IMR-90 (cell line): ENCODE data around the gene C3orf33. TPM values are rescaled to one million over a fixed set of nuclear protein-coding genes. Genes with fewer than 3 reads are reported as not detected.

ENCODE experiments used
- ATAC-seq: fragments of 200-7000 bp; cut with Tn5 transposase; 2 replicates; pipeline ENCODE4 v1.9.1; 2020; ENCODE audit warnings: low read depth, mild to moderate bottlenecking, moderate library complexity
- Bru-seq: library from RNA; stranded (reverse); fragments of 400-500 nt; gene quantifications from one replicate; lab custom pipeline; 2021; lab: Mats Ljungman, UMichigan
- BruChase-seq, 2 experiments: library from RNA; stranded (reverse); fragments of 400-500 nt; gene quantifications; one replicate each; lab custom pipeline; 2021; lab: Mats Ljungman, UMichigan
- BruUV-seq: library from RNA; stranded (reverse); fragments of 400-500 nt; replicated peaks from 2 replicates; lab custom pipeline; 2021; lab: Mats Ljungman, UMichigan
- CTCF ChIA-PET: fragments of 300-600 bp; formaldehyde crosslinking; extraction: SDS; loops from one replicate; lab custom pipeline; 2021; ENCODE audit warnings: antibody characterized with exemption; lab: Yijun Ruan, JAX
- POLR2A ChIA-PET: fragments of 300-600 bp; sonication (Branson Sonifier 250); formaldehyde crosslinking; loops from one replicate; lab custom pipeline; 2022; ENCODE audit warnings: antibody characterized with exemption; ENCODE audit not compliant: unreplicated experiment; lab: Charles Lee
- DNase-seq: peaks from one replicate; pipeline ENCODE4 v3.0.0; 2013
- H2AFZ ChIP-seq: replicated peaks from 2 replicates; pipeline ENCODE3; 2013; ENCODE audit warnings: low read length, mild to moderate bottlenecking; ENCODE audit not compliant: poor library complexity
- H2AK5ac ChIP-seq: 2 replicates; pipeline ENCODE4 v1.6.1; 2013; ENCODE audit warnings: low read depth, low read length, inconsistent platforms
- H2AK9ac ChIP-seq: replicated peaks from 2 replicates; pipeline ENCODE3; 2013; ENCODE audit warnings: mild to moderate bottlenecking, low read depth, low read length, moderate library complexity; ENCODE audit not compliant: poor library complexity
- H2BK120ac ChIP-seq: 2 replicates; pipeline ENCODE4 v1.6.1; 2013; ENCODE audit warnings: low read depth, low read length, inconsistent platforms
- H2BK15ac ChIP-seq: 3 replicates; pipeline ENCODE4 v1.6.1; 2013; ENCODE audit warnings: low read depth, low read length, inconsistent platforms
- H2BK20ac ChIP-seq: 2 replicates; pipeline ENCODE4 v1.6.1; 2013; ENCODE audit warnings: low read depth, mild to moderate bottlenecking, inconsistent platforms, low read length, moderate library complexity
- H2BK5ac ChIP-seq: 2 replicates; pipeline ENCODE4 v1.6.1; 2013; ENCODE audit warnings: mild to moderate bottlenecking, low read depth, low read length, inconsistent platforms; ENCODE audit not compliant: poor library complexity, severe bottlenecking
- H3K14ac ChIP-seq: replicated peaks from 2 replicates; pipeline ENCODE4 v1.6.1; 2013; ENCODE audit warnings: low read depth, low read length, inconsistent platforms
- H3K18ac ChIP-seq: 2 replicates; pipeline ENCODE4 v1.6.1; 2013; ENCODE audit warnings: low read depth, low read length, control low read depth
- H3K23ac ChIP-seq: 2 replicates; pipeline ENCODE4 v1.6.1; 2013; ENCODE audit warnings: low read depth, low read length, inconsistent platforms
- H3K27ac ChIP-seq: 2 replicates; pipeline ENCODE4 v1.5.1; 2013; ENCODE audit warnings: mild to moderate bottlenecking, control low read depth, low read length; ENCODE audit not compliant: insufficient read depth
- H3K27me3 ChIP-seq: 2 replicates; pipeline ENCODE4 v1.6.1; 2013; ENCODE audit warnings: low read length; ENCODE audit not compliant: control insufficient read depth, insufficient read depth
- H3K36me3 ChIP-seq: 2 replicates; pipeline ENCODE4 v1.6.1; 2013; ENCODE audit warnings: low read length, mixed read lengths; ENCODE audit not compliant: control insufficient read depth, insufficient read depth
- H3K4ac ChIP-seq: 2 replicates; pipeline ENCODE4 v1.6.1; 2013; ENCODE audit warnings: low read depth, low read length, inconsistent platforms
- H3K4me1 ChIP-seq: 2 replicates; pipeline ENCODE4 v1.6.1; 2013; ENCODE audit warnings: low read length, mixed read lengths; ENCODE audit not compliant: control insufficient read depth, insufficient read depth
- H3K4me2 ChIP-seq: 2 replicates; pipeline ENCODE4 v1.6.1; 2013; ENCODE audit warnings: low read depth, mild to moderate bottlenecking, control low read depth, low read length, moderate library complexity
- H3K4me3 ChIP-seq: 2 replicates; pipeline ENCODE4 v1.5.1; 2013; ENCODE audit warnings: low read depth, mild to moderate bottlenecking, control low read depth, low read length, moderate library complexity; ENCODE audit not compliant: insufficient read depth
- H3K56ac ChIP-seq: 2 replicates; pipeline ENCODE4 v1.6.1; 2013; ENCODE audit warnings: low read length, inconsistent platforms; ENCODE audit not compliant: insufficient read depth; ENCODE audit errors: extremely low read depth
- H3K79me1 ChIP-seq, 2 experiments: 2 replicates each; pipeline ENCODE4 v1.6.1; 2013; ENCODE audit warnings: low read length in 2 of 2, inconsistent platforms in 1 of 2, low read depth in 1 of 2
- H3K9ac ChIP-seq: 2 replicates; pipeline ENCODE4 v1.6.1; 2013; ENCODE audit warnings: low read depth, low read length, control low read depth
- H3K9me1 ChIP-seq: 2 replicates; pipeline ENCODE4 v1.6.1; 2013; ENCODE audit warnings: low read length, inconsistent platforms; ENCODE audit not compliant: insufficient read depth
- H3K9me3 ChIP-seq: 2 replicates; pipeline ENCODE4 v1.6.1; 2013; ENCODE audit warnings: low read length; ENCODE audit not compliant: control insufficient read depth, insufficient read depth
- H4K20me1 ChIP-seq: 2 replicates; pipeline ENCODE4 v1.6.1; 2013; ENCODE audit warnings: low read length, inconsistent platforms; ENCODE audit not compliant: insufficient read depth
- H4K5ac ChIP-seq: 2 replicates; pipeline ENCODE4 v1.6.1; 2013; ENCODE audit warnings: mild to moderate bottlenecking, low read depth, low read length, control low read depth
- H4K8ac ChIP-seq, 2 experiments: 2 replicates each; pipeline ENCODE4 v1.6.1; 2013; ENCODE audit warnings: low read depth in 2 of 2, low read length in 2 of 2, control low read depth in 1 of 2, inconsistent platforms in 1 of 2
- H4K91ac ChIP-seq: 2 replicates; pipeline ENCODE4 v1.6.1; 2013; ENCODE audit warnings: low read depth, low read length, inconsistent platforms; ENCODE audit not compliant: insufficient read depth
- BHLHE40 ChIP-seq: fragments of 150-350 bp; IDR thresholded peaks from 2 replicates; pipeline ENCODE4 v1.6.1; 2016; ENCODE audit warnings: mild to moderate bottlenecking, low read depth, low read length
- CEBPB ChIP-seq: IDR thresholded peaks from 2 replicates; pipeline ENCODE4 v1.6.1; 2012; ENCODE audit warnings: low read depth, low read length, improper control_type of control experiment
- CHD1 ChIP-seq: IDR thresholded peaks from 2 replicates; pipeline ENCODE4 v1.6.1; 2012; ENCODE audit warnings: low read depth, low read length, improper control_type of control experiment
- FOS ChIP-seq: fragments of 150-350 bp; IDR thresholded peaks from 2 replicates; pipeline ENCODE4 v1.6.1; 2016; ENCODE audit warnings: low read depth, low read length
- MXI1 ChIP-seq: IDR thresholded peaks from 2 replicates; pipeline ENCODE4 v1.6.1; 2012; ENCODE audit warnings: low read depth, mild to moderate bottlenecking, low read length, moderate library complexity, borderline replicate concordance
- NFE2L2 ChIP-seq: fragments of 150-350 bp; IDR thresholded peaks from 2 replicates; pipeline ENCODE4 v1.6.1; 2016; ENCODE audit warnings: low read depth, mild to moderate bottlenecking, low read length
- POLR2A ChIP-seq: IDR thresholded peaks from 2 replicates; pipeline ENCODE4 v1.6.1; 2012; ENCODE audit warnings: mild to moderate bottlenecking, low read depth, low read length
- RAD21 ChIP-seq: IDR thresholded peaks from 2 replicates; pipeline ENCODE4 v1.6.1; 2012; ENCODE audit warnings: low read length, improper control_type of control experiment
- RCOR1 ChIP-seq: IDR thresholded peaks from 2 replicates; pipeline ENCODE4 v1.6.1; 2012; ENCODE audit warnings: mild to moderate bottlenecking, low read length, improper control_type of control experiment; ENCODE audit not compliant: insufficient replicate concordance
- RFX5 ChIP-seq: IDR thresholded peaks from 2 replicates; pipeline ENCODE4 v1.8.0; 2012; ENCODE audit warnings: low read depth, mild to moderate bottlenecking, low read length, moderate library complexity
- SMC3 ChIP-seq: fragments of 150-350 bp; IDR thresholded peaks from 2 replicates; pipeline ENCODE4 v1.6.1; 2016; ENCODE audit warnings: low read depth, mild to moderate bottlenecking, antibody characterized with exemption, low read length, moderate library complexity
- WGBS, 2 experiments: methylation state at CpG; one replicate each; pipeline versions ENCODE4 v1.1.5 to v1.1.7; 2013; ENCODE audit warnings: missing lambda C conversion rate in 2 of 2; ENCODE audit not compliant: insufficient read length in 1 of 2; ENCODE audit errors: extremely low coverage in 2 of 2; 5-methylcytosine and 5-hydroxymethylcytosine counted together
- dilution Hi-C: fragments of 300-500 bp; cut with HindIII; formaldehyde crosslinking; loops from one replicate; pipeline ENCODE4 v1.14.3; 2018; ENCODE audit warnings: low sequenced_read_pairs; ENCODE audit not compliant: unreplicated experiment
- in situ Hi-C: fragments of 300-500 bp; cut with MboI; formaldehyde crosslinking; loops from 3 replicates; pipeline ENCODE4 v1.14.3; 2019; ENCODE audit warnings: low sequenced_read_pairs, inconsistent platforms, mixed read lengths
- intact Hi-C: fragments of 100-400 bp; cut with micrococcal nuclease; formaldehyde crosslinking; loops from 2 replicates; pipeline ENCODE4 v1.10.0; 2022
- long read RNA-seq: library from polyadenylated mRNA; unstranded; transcript quantifications from one replicate; pipeline ENCODE4 v2.0.0, GENCODE V29; 2021; ENCODE audit not compliant: unreplicated experiment
- polyA plus RNA-seq, 3 experiments: library from polyadenylated mRNA; depleted of rRNA; stranded (reverse); fragments of >200 nt; gene quantifications; 2 replicates each; pipeline ENCODE4 v1.2.3, GENCODE V29; 2012; ENCODE audit warnings: low replicate concordance in 1 of 3
- total RNA-seq: library from RNA; depleted of rRNA; stranded (reverse); fragments of >200 nt; gene quantifications from 2 replicates; pipeline ENCODE4 v1.2.3, GENCODE V29; 2012; rRNA removed
- TF ChIP-seq, protein P1 (sequence below): fragments of 150-350 bp; IDR thresholded peaks from 2 replicates; pipeline ENCODE4 v1.6.1; 2016; ENCODE audit warnings: low read depth, mild to moderate bottlenecking, low read length, moderate library complexity, borderline replicate concordance
- TF ChIP-seq, protein P2 (sequence below): fragments of 150-350 bp; IDR thresholded peaks from 2 replicates; pipeline ENCODE4 v1.6.1; 2017; ENCODE audit warnings: mild to moderate bottlenecking, antibody characterized with exemption, low read length, low read depth

Gene C3orf33, protein sequence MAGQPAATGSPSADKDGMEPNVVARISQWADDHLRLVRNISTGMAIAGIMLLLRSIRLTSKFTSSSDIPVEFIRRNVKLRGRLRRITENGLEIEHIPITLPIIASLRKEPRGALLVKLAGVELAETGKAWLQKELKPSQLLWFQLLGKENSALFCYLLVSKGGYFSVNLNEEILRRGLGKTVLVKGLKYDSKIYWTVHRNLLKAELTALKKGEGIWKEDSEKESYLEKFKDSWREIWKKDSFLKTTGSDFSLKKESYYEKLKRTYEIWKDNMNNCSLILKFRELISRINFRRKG
- total RNA-seq (0.72 and 1.1 TPM in 2 replicates), polyA plus RNA-seq (2012; rRNA removed) (0.90 and 1.2 TPM in 2 replicates), Bru-seq, nascent RNA (percentile 40 among the genes with signal in this experiment), BruChase-seq, experiment 1, labeled RNA remaining after a 6-hour chase (percentile 59 among the genes with signal in this experiment), BruChase-seq, experiment 2, labeled RNA remaining after a 2-hour chase (percentile 56 among the genes with signal in this experiment)
- 0.55 and 1.2 TPM in 2 replicates for polyA plus RNA-seq (2012; cell fraction: cytosol; rRNA removed)
- 0.22 and 0.94 TPM in 2 replicates for polyA plus RNA-seq (2012; cell fraction: nucleus; rRNA removed; ENCODE audit: low replicate concordance)
- long read RNA-seq, transcript C3orf33-201 (5 exons, 1,884 nt), result major isoform, 5 of 6 reads
- long read RNA-seq, partial matches to known transcripts, result 0 of 6 reads
- long read RNA-seq, other reads (novel, unspliced or antisense), result 1 of 6 reads

DNA sequence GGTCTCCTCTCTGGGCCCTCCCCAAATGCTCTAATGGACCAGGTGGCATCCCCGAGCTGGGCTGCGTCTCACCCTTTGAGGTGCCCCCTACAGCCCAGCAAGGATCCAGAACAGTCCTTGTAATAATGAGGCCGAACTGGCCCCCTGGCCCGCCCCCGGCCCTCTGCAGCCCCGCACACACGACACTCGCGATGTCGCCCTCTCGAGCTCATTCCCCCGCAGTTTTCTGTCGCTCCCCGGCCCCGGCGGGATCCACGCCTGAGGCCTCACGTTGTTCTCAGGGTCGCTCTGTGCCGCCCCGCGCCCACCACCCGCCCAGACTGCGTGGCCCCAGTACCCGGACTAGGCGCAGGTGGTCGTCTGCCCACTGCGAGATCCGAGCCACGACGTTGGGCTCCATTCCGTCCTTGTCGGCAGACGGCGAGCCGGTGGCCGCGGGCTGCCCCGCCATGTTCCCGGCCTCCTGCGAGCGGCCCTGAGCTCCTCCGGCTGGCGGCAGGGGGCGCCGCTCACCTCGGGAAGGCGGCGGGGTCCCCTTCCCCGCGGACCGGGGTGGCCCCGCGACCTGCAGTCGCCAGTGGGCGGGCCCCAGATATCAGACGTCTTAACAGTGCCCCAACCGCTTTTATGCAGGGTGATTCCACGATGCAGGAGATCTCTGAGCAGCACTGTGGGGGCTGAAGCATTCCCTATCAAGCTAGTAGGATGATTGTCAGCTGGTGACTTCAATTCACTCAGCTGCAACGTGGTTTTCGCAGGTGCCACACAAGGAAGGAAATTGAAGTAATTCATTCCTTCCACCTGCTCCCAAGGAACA is at the start of gene C3orf33:
Gene C3orf33 (minus strand): TSS at position 477 of the 817 bp plus-strand sequence. CDS start 26 bp downstream, at position 451.
- H2BK120ac ChIP-seq, result peak within 1 kb of the TSS; percentile 87
- no peaks in the 10 kb centered on the region for H3K79me1 ChIP-seq
- POLR2A ChIA-PET, result interaction anchor here (1.2 kb wide), 1 partner anchor 64 kb away, joined by 3 read pairs; the partner anchor contains the start of gene GMPS
- peak within 1 kb of the TSS; percentile 94 for H3K14ac ChIP-seq
- intact Hi-C loops (loop anchor here (5.0 kb wide), 1 partner anchor 341 kb away; no protein-coding TSS in a partner anchor), in situ Hi-C loops (no loop called here), dilution Hi-C loops (no loop called here)
- H3K27me3 ChIP-seq, result no peaks in the 10 kb centered on the region
- peak within 1 kb of the TSS; percentile 70 for H2BK5ac ChIP-seq
- no peak within 1 kb of the TSS for H3K56ac ChIP-seq
- no peaks in the 10 kb centered on the region for H3K9me1 ChIP-seq
- peak within 1 kb of the TSS; percentile 67 for H2AK9ac ChIP-seq
- H2BK15ac ChIP-seq, result no peak within 1 kb of the TSS; the same call in 2 of the 3 replicates
- peak within 1 kb of the TSS; percentile 88 for H3K4ac ChIP-seq
- H3K36me3 ChIP-seq, result no peaks in the 10 kb centered on the region
- peak within 1 kb of the TSS; percentile 95 for H3K9ac ChIP-seq
- peak within 1 kb of the TSS; percentile 79 for H3K27ac ChIP-seq
- H2AK5ac ChIP-seq, result no peak within 1 kb of the TSS
- H3K4me2 ChIP-seq, result peak within 1 kb of the TSS; percentile 88
- no peaks in the 10 kb centered on the region for H4K20me1 ChIP-seq
- H3K9me3 ChIP-seq, result no peaks in the 10 kb centered on the region
- peak within 1 kb of the TSS; percentile 73; the same call in 1 of the 2 replicates for H3K18ac ChIP-seq
- H3K23ac ChIP-seq, result peak within 1 kb of the TSS; percentile 76
- H4K91ac ChIP-seq, result peak within 1 kb of the TSS; percentile 93
- peak within 1 kb of the TSS; percentile 99 for H2AFZ ChIP-seq
- H3K4me3 ChIP-seq, result peak within 1 kb of the TSS; percentile 69
- H4K8ac ChIP-seq, result peak within 1 kb of the TSS; percentile 89 to 91
- peak; percentile 99 for ATAC-seq
- CTCF ChIA-PET, result interaction anchor here (0.6 to 2.1 kb wide), 23 partner anchors 8 to 138 kb away, joined by 3 to 12 read pairs (median 4); partner anchors contain the start of genes GMPS, PLCH1 and SLC33A1
- no peaks in the 10 kb centered on the region for H3K4me1 ChIP-seq
- no TSS peak for BruUV-seq
- no peak within 1 kb of the TSS for H2BK20ac ChIP-seq
- H4K5ac ChIP-seq, result peak within 1 kb of the TSS; percentile 80
- peak; percentile 37 for DNase-seq
- 2% methylated on average over 49 of the region's 61 CpGs; no CpG with 5 or more reads in 1 of the 2 experiments for WGBS, 2 experiments
- no peak for TF ChIP-seq CEBPB
- TF ChIP-seq, protein P1, sequence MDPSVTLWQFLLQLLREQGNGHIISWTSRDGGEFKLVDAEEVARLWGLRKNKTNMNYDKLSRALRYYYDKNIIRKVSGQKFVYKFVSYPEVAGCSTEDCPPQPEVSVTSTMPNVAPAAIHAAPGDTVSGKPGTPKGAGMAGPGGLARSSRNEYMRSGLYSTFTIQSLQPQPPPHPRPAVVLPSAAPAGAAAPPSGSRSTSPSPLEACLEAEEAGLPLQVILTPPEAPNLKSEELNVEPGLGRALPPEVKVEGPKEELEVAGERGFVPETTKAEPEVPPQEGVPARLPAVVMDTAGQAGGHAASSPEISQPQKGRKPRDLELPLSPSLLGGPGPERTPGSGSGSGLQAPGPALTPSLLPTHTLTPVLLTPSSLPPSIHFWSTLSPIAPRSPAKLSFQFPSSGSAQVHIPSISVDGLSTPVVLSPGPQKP, result no peak
- peak; percentile 40 for TF ChIP-seq SMC3
- TF ChIP-seq RAD21, result peak; percentile 65
- no peak for TF ChIP-seq MXI1
- no peak for TF ChIP-seq RCOR1
- TF ChIP-seq POLR2A, result peak; percentile 33; the same call in 1 of the 2 replicates
- TF ChIP-seq BHLHE40, result no peak
- TF ChIP-seq RFX5, result no peak
- TF ChIP-seq NFE2L2, result no peak
- no peak for TF ChIP-seq CHD1
- TF ChIP-seq, protein P2, sequence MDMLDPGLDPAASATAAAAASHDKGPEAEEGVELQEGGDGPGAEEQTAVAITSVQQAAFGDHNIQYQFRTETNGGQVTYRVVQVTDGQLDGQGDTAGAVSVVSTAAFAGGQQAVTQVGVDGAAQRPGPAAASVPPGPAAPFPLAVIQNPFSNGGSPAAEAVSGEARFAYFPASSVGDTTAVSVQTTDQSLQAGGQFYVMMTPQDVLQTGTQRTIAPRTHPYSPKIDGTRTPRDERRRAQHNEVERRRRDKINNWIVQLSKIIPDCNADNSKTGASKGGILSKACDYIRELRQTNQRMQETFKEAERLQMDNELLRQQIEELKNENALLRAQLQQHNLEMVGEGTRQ, result no peak
- TF ChIP-seq FOS, result no peak
